HEK293T (cell line): ENCODE results near the gene GPD1.

Experiments used
- BHLHE40 ChIP-seq: fragments of 450-650 bp; IDR thresholded peaks from 2 replicates; pipeline ENCODE4 v1.6.1; 2016; ENCODE audit warnings: mild to moderate bottlenecking, moderate library complexity, borderline replicate concordance
- CTBP1 ChIP-seq: fragments of 450-650 bp; IDR thresholded peaks from 2 replicates; pipeline ENCODE4 v1.6.1; 2016; ENCODE audit warnings: borderline replicate concordance
- ELF4 ChIP-seq: fragments of 450-650 bp; IDR thresholded peaks from 2 replicates; pipeline ENCODE4 v1.6.1; 2017; ENCODE audit warnings: antibody characterized with exemption
- FOXA1 ChIP-seq: fragments of 450-650 bp; IDR thresholded peaks from 2 replicates; pipeline ENCODE4 v1.6.1; 2016; ENCODE audit warnings: mild to moderate bottlenecking
- FOXK2 ChIP-seq: fragments of 450-650 bp; IDR thresholded peaks from 2 replicates; pipeline ENCODE4 v1.6.1; 2016; ENCODE audit warnings: mild to moderate bottlenecking
- HDGF ChIP-seq: fragments of 450-650 bp; IDR thresholded peaks from 2 replicates; pipeline ENCODE4 v1.6.1; 2017; ENCODE audit warnings: antibody characterized with exemption, borderline replicate concordance
- LEF1 ChIP-seq: fragments of 450-650 bp; IDR thresholded peaks from 2 replicates; pipeline ENCODE4 v1.6.1; 2017; ENCODE audit warnings: mild to moderate bottlenecking, borderline replicate concordance
- PKNOX1 ChIP-seq: fragments of 450-650 bp; IDR thresholded peaks from 2 replicates; pipeline ENCODE4 v1.6.1; 2016
- SP1 ChIP-seq: fragments of 450-650 bp; IDR thresholded peaks from 2 replicates; pipeline ENCODE4 v1.6.1; 2017
- SUZ12 ChIP-seq: fragments of 450-650 bp; IDR thresholded peaks from 2 replicates; pipeline ENCODE4 v1.6.1; 2016; ENCODE audit warnings: mild to moderate bottlenecking
- TARDBP ChIP-seq: fragments of 450-650 bp; IDR thresholded peaks from 2 replicates; pipeline ENCODE4 v1.6.1; 2016
- ZNF384 ChIP-seq: fragments of 450-650 bp; IDR thresholded peaks from 2 replicates; pipeline ENCODE4 v1.6.1; 2016

- TF ChIP-seq PKNOX1 (no peak), TARDBP (no peak), SP1 (no peak), CTBP1 (no peak), SUZ12 (no peak), HDGF (no peak), FOXK2 (no peak), BHLHE40 (no peak), ELF4 (no peak), FOXA1 (no peak), LEF1 (no peak), ZNF384 (no peak)
These were observed 46.6 kb upstream of the GPD1 start, which contains the start of gene ASIC1 for GRCh38 chr12:50057000-50057841.
